ENCODE data around the gene STIM2. TPM values are rescaled to one million over a fixed set of nuclear protein-coding genes. Genes with fewer than 3 reads are reported as not detected.

STIM2 gene
- total RNA-seq, 1 experiment from 2014 or later, result 30.2 TPM

DNA sequence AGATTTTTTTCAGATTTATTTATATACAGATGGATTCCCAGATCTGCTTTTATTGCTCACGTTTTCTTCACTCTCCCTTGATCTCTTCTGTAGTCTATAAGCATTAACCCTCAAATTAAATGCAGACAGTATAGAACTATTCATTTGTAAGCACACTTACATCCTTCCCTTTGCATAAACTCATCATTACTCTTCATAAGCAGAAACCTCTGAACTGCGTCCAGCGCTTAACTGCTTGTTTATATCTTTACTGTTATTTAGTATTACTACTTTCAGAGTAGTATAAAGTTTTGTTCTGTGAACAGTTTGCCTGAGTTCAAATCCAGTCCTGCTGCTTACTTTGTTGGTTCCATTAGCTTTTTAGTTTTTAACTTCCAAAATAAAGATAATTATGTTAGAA lies 132.9 kb downstream of the STIM2 start:
- Histone ChIP-seq H3K9me3 (ENCODE audit: insufficient read depth, low read depth) (no peaks in the 10 kb centered on the region), H3K4me2 (no peak overlapping the region), H2AFZ (no peak overlapping the region), H3K36me3 (ENCODE audit: low read depth) (no peaks in the 10 kb centered on the region), H3K9me2 (ENCODE audit: insufficient read depth) (no peaks in the 10 kb centered on the region), H3K4me1 (replicated peaks; ENCODE audit: insufficient read depth) (no peaks in the 10 kb centered on the region), H4K20me1 (ENCODE audit: insufficient read depth) (no peaks in the 10 kb centered on the region), H3K27me3 (ENCODE audit: insufficient read depth, low read depth) (no peaks in the 10 kb centered on the region), H3F3A (ENCODE audit: insufficient read depth, low read depth) (no peaks in the 10 kb centered on the region), H3K4me3 (no peak overlapping the region), H3K27ac (no peak overlapping the region), H3K79me2 (ENCODE audit: low read depth) (no peaks in the 10 kb centered on the region)
- TF ChIP-seq, protein P1, sequence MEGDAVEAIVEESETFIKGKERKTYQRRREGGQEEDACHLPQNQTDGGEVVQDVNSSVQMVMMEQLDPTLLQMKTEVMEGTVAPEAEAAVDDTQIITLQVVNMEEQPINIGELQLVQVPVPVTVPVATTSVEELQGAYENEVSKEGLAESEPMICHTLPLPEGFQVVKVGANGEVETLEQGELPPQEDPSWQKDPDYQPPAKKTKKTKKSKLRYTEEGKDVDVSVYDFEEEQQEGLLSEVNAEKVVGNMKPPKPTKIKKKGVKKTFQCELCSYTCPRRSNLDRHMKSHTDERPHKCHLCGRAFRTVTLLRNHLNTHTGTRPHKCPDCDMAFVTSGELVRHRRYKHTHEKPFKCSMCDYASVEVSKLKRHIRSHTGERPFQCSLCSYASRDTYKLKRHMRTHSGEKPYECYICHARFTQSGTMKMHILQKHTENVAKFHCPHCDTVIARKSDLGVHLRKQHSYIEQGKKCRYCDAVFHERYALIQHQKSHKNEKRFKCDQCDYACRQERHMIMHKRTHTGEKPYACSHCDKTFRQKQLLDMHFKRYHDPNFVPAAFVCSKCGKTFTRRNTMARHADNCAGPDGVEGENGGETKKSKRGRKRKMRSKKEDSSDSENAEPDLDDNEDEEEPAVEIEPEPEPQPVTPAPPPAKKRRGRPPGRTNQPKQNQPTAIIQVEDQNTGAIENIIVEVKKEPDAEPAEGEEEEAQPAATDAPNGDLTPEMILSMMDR (conservative IDR thresholded peaks at IDR 0.05), result no peak
- DNase-seq, result no peak
- no TSS peak for BruUV-seq (replicated peaks)
- ChIA-PET POLR2A (ENCODE audit: unreplicated experiment) (no interaction called here), CTCF (interaction anchor here (0.6 kb wide), 1 partner anchor 582 kb away, joined by 3 read pairs; no protein-coding TSS in a partner anchor)
- intact Hi-C loops (cut with micrococcal nuclease; ENCODE audit: unreplicated experiment), result no loop called here

GRCh38 chr4:26993967-26994366 lies 133.3 kb downstream of the STIM2 start:
- Histone ChIP-seq H4K20me1 (ENCODE audit: insufficient read depth) (no peaks in the 10 kb centered on the region), H3K9me2 (ENCODE audit: insufficient read depth) (no peaks in the 10 kb centered on the region), H3K9me3 (ENCODE audit: insufficient read depth, low read depth) (no peaks in the 10 kb centered on the region), H3K36me3 (ENCODE audit: low read depth) (no peaks in the 10 kb centered on the region), H2AFZ (no peak overlapping the region), H3K27ac (no peak overlapping the region), H3K4me3 (no peak overlapping the region), H3K27me3 (ENCODE audit: insufficient read depth, low read depth) (no peaks in the 10 kb centered on the region), H3F3A (ENCODE audit: insufficient read depth, low read depth) (no peaks in the 10 kb centered on the region), H3K4me2 (no peak overlapping the region), H3K79me2 (ENCODE audit: low read depth) (no peaks in the 10 kb centered on the region), H3K4me1 (replicated peaks; ENCODE audit: insufficient read depth) (no peaks in the 10 kb centered on the region)
- ChIA-PET POLR2A (ENCODE audit: unreplicated experiment) (no interaction called here), CTCF (no interaction called here)
- BruUV-seq (replicated peaks), result no TSS peak
- TF ChIP-seq EZH2 (IDR thresholded peaks at IDR 0.05; ENCODE audit: low read depth), result no peak
- TF ChIP-seq, protein P1 (conservative IDR thresholded peaks at IDR 0.05), result no peak
- intact Hi-C loops (cut with micrococcal nuclease; ENCODE audit: unreplicated experiment), result no loop called here
- no peak for DNase-seq

GRCh38 chr4:26995316-26995715 lies 134.7 kb downstream of the STIM2 start:
- POLR2A ChIA-PET (ENCODE audit: unreplicated experiment), result no interaction called here
- no peak for DNase-seq
- TF ChIP-seq, protein P1 (conservative IDR thresholded peaks at IDR 0.05), result no peak
- TF ChIP-seq EZH2 (IDR thresholded peaks at IDR 0.05; ENCODE audit: low read depth), result no peak
- CTCF ChIA-PET, result no interaction called here
- no peaks in the 10 kb centered on the region for H3K9me2 ChIP-seq (ENCODE audit: insufficient read depth)
- no peaks in the 10 kb centered on the region for H4K20me1 ChIP-seq (ENCODE audit: insufficient read depth)
- no peaks in the 10 kb centered on the region for H3K36me3 ChIP-seq (ENCODE audit: low read depth)
- no peak overlapping the region for H3K27ac ChIP-seq
- no peak overlapping the region for H2AFZ ChIP-seq
- no peak overlapping the region for H3K4me2 ChIP-seq
- H3K4me1 ChIP-seq (replicated peaks; ENCODE audit: insufficient read depth), result no peaks in the 10 kb centered on the region
- no peaks in the 10 kb centered on the region for H3K79me2 ChIP-seq (ENCODE audit: low read depth)
- no peaks in the 10 kb centered on the region for H3K27me3 ChIP-seq (ENCODE audit: insufficient read depth, low read depth)
- intact Hi-C loops (cut with micrococcal nuclease; ENCODE audit: unreplicated experiment), result no loop called here
- H3F3A ChIP-seq (ENCODE audit: insufficient read depth, low read depth), result no peaks in the 10 kb centered on the region
- no peaks in the 10 kb centered on the region for H3K9me3 ChIP-seq (ENCODE audit: insufficient read depth, low read depth)
- H3K4me3 ChIP-seq, result no peak overlapping the region
- no TSS peak for BruUV-seq (replicated peaks)

All from PC-9 (cell line).